Measurements from ENCODE around the gene SLC8B1. TPM values are rescaled to one million over a fixed set of nuclear protein-coding genes. Genes with fewer than 3 reads are reported as not detected.

Gene SLC8B1
- polyA plus RNA-seq, 2 of the 4 experiments (the other 2 are of a cell fraction) = 11.0 to 11.3 TPM

GRCh38 chr12:113276946-113277500, 57.9 kb downstream of the SLC8B1 start:
- TF ChIP-seq MAZ (IDR thresholded peaks at IDR 0.05; ENCODE audit: borderline replicate concordance, low read depth, low read length) = no peak
- no peak for TF ChIP-seq CTCF (IDR thresholded peaks at IDR 0.05)
- TF ChIP-seq EHF (CRISPR knock-in tag; IDR thresholded peaks at IDR 0.05) = no peak
- no peak for TF ChIP-seq TP53 (CRISPR knock-in tag; IDR thresholded peaks at IDR 0.05)
- no peak for TF ChIP-seq HOXB13 (CRISPR knock-in tag; IDR thresholded peaks at IDR 0.05; ENCODE audit: low read depth)
- Histone ChIP-seq H3K9me3 (no peaks in the 10 kb centered on the region), H3K4me3 (no peak overlapping the region), H3K4me1 (no peaks in the 10 kb centered on the region; the same call in 2 of the 3 replicates), H3K4me2 (no peak overlapping the region), H3K27ac (no peak overlapping the region)
- ATAC-seq (no peak; a peak in 1 of 6 replicates), DNase-seq (ENCODE audit: low read depth in 1 of 2, low spot score in 1 of 2) (no peak), FAIRE-seq (no peak)
- CTCF ChIA-PET = interaction anchor here (0.9 to 1.3 kb wide), 2 partner anchors 8 to 17 kb away, joined by 4 read pairs; no protein-coding TSS in a partner anchor
- 90% methylated on average over 9 of the region's 10 CpGs for WGBS (ENCODE audit: missing lambda C conversion rate)
- POLR2A ChIA-PET = no interaction called here

- Histone ChIP-seq H3K27ac (no peak overlapping the region), H3K4me3 (no peak overlapping the region), H3K4me2 (no peak overlapping the region), H3K4me1 (peaks cover 3% of the 10 kb centered on the region; the same call in 1 of the 3 replicates), H3K9me3 (no peaks in the 10 kb centered on the region)
- no peak for FAIRE-seq
- CTCF ChIA-PET = interaction anchor here (1.3 kb wide), 1 partner anchor 17 kb away, joined by 4 read pairs; no protein-coding TSS in a partner anchor
- WGBS (ENCODE audit: missing lambda C conversion rate) = 85% methylated on average over 8 of the region's 8 CpGs
- POLR2A ChIA-PET = no interaction called here
- DNase-seq (ENCODE audit: low read depth in 1 of 2, low spot score in 1 of 2) = no peak
- ATAC-seq = no peak
- TF ChIP-seq E2F6 (IDR thresholded peaks at IDR 0.05; ENCODE audit: borderline replicate concordance, low read depth) (no peak), HMGXB4 (CRISPR knock-in tag; IDR thresholded peaks at IDR 0.05; ENCODE audit: borderline replicate concordance) (no peak), MAX (IDR thresholded peaks at IDR 0.05) (no peak), FOSL2 (IDR thresholded peaks at IDR 0.05) (no peak), FOSL2 (CRISPR knock-in tag; IDR thresholded peaks at IDR 0.05) (no peak), EP300 (IDR thresholded peaks at IDR 0.05) (no peak), HOXB13 (CRISPR knock-in tag; IDR thresholded peaks at IDR 0.05; ENCODE audit: low read depth) (no peak), CTCF (IDR thresholded peaks at IDR 0.05) (no peak), POLR2AphosphoS2 (conservative IDR thresholded peaks at IDR 0.05; ENCODE audit: low read length) (no peak), ZC3H11A (IDR thresholded peaks at IDR 0.05) (no peak), ESRRA (IDR thresholded peaks at IDR 0.05; ENCODE audit: borderline replicate concordance, low read length) (no peak), RNF2 (IDR thresholded peaks at IDR 0.05; ENCODE audit: borderline replicate concordance, low read depth) (no peak), HOXB5 (CRISPR knock-in tag; IDR thresholded peaks at IDR 0.05) (no peak), NR3C1 (IDR thresholded peaks at IDR 0.05) (no peak), ZSCAN20 (CRISPR knock-in tag; IDR thresholded peaks at IDR 0.05) (no peak), NPAS2 (CRISPR knock-in tag; IDR thresholded peaks at IDR 0.05; ENCODE audit: borderline replicate concordance) (no peak), ELK1 (IDR thresholded peaks at IDR 0.05; ENCODE audit: low read depth, low read length) (no peak), CEBPB (IDR thresholded peaks at IDR 0.05) (no peak), GATA3 (IDR thresholded peaks at IDR 0.05; ENCODE audit: borderline replicate concordance) (no peak), EHMT2 (IDR thresholded peaks at IDR 0.05; ENCODE audit: low read depth) (no peak), BCL3 (IDR thresholded peaks at IDR 0.05) (no peak)
Observed at GRCh38 chr12:113276306-113276705, 58.6 kb downstream of the SLC8B1 start.
